Renal cortex interstitium (tissue), 11 donors: ENCODE measurements around the gene CACTIN. TPM values are rescaled to one million over a fixed set of nuclear protein-coding genes. Genes with fewer than 3 reads are reported as not detected.
"Not testable (repeated sequence)": the region's sequence is repeated elsewhere in the genome, so short reads cannot be mapped to it uniquely, and the experiment has no call there.

Source experiments
- DNase-seq, 11 donors: peaks; one replicate each; pipeline ENCODE4 v3.0.0-alpha.2; 2013; ENCODE audit warnings: low read depth in 9 of 11, low spot score in 4 of 11; ENCODE audit errors: extremely low read depth in 1 of 11
- polyA plus RNA-seq, 3 donors: library from polyadenylated mRNA; unstranded; fragments of 120-200 nt; gene quantifications; one replicate each; pipeline ENCODE4 v1.2.1, GENCODE V29; 2013; ENCODE audit not compliant: insufficient read length in 3 of 3

CACTIN gene
- polyA plus RNA-seq, 3 donors: 17.5 to 30.8 (median 28.9) TPM

DNA sequence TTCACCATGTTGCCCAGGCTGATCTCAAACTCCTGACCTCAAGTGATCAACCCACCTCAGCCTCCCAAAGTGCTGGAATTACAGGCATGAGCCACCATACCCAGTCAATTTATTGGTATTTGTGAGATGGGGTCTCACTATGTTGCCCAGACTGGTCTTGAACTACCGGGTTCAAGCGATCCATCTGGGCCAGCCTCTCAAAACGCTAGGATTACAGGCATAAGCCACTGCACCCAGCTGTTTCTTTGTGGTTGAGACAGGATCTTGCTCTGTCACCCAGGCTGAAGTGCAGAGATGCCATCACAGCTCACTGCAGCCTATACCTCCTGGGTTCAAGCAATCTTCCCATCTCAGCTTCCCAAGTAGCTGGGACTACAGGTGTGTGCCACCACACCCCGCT, 44.8 kb downstream of the CACTIN start:
- not testable (repeated sequence) for DNase-seq

DNA sequence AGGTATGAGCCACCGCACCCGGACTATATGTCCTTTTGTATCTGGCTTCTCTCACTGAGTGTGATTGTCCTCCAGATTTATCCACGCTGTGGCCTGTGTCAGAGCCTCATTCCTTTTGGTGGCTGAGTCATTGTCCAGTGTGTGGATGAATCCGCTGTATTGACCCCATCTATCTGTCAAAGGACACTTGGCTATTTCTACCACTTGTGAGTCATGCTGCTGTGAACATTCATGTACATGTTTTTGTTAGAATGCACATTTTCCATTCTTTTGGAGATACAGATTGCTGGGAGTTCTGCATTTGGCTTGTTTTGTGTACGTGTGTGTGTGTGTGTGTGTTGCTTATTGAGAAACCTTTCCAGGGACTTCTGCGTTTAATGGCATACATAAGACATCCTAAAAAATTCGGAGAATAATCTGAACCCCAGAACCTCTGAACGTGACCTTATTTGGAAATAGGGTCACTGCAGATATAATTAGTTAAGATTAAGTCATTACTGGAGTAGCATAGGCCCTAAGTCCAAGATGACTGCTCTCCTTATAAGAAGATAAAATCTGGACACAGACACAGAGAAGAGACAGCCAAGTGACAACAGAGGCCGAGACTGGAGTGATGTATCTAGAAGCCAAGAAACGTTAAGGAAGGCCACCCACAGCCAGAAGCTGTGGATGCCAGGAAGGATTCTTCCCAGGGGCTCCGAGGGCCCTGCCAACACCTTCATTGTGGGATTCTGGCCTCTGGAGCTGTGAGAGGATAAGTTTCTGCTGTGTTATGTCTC, 46.2 kb downstream of the CACTIN start:
- DNase-seq: no peak

DNA sequence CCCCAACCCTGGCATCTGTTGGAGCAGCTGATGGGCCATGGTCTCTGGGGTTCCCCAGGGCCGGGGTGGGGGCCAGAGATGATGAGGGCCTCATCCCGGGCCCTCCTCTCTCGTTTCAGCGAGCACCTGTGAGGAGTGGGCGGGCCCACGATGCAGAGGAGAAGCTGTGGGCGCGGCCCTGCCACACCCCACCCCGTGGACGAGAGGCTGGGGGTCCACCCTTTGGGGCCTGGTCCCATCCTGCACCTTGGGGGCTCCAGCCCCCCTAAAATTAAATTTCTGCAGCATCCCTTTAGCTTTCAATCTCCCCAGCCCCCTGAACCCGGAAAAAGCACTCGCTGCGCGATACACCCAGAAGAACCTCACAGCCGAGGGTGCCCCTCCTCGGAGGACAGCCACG, 48.2 kb downstream of the CACTIN start:
- no peak for DNase-seq

DNA sequence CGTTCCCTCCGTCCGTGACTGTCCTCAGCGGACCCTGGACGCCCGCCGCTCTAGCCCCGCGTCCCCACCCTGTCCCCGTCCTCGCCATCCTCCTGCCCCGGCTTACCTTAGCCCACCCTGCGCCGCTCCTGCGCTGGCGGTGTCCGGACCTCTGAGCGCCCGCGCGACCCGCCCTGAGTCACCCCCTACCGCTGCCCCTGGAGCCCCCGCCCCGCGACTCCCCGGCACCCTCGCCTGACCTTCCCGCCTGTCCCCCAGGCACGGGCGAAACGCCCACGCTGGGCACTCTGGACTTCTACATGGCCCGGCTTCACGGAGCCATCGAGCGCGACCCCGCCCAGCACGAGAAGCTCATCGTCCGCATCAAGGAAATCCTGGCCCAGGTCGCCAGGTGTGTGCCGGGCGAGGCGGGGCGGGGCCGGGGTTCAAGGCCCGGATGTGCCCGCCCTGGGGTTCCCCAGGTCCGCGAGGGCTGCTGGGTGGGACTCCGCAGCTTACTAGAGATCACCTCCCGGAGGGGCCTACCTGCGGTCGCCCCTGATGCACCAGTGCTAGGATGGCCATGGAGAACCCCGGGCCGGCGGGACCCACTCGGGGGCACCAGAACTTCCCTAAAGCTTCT, 48.8 kb downstream of the CACTIN start:
- no peak for DNase-seq

DNA sequence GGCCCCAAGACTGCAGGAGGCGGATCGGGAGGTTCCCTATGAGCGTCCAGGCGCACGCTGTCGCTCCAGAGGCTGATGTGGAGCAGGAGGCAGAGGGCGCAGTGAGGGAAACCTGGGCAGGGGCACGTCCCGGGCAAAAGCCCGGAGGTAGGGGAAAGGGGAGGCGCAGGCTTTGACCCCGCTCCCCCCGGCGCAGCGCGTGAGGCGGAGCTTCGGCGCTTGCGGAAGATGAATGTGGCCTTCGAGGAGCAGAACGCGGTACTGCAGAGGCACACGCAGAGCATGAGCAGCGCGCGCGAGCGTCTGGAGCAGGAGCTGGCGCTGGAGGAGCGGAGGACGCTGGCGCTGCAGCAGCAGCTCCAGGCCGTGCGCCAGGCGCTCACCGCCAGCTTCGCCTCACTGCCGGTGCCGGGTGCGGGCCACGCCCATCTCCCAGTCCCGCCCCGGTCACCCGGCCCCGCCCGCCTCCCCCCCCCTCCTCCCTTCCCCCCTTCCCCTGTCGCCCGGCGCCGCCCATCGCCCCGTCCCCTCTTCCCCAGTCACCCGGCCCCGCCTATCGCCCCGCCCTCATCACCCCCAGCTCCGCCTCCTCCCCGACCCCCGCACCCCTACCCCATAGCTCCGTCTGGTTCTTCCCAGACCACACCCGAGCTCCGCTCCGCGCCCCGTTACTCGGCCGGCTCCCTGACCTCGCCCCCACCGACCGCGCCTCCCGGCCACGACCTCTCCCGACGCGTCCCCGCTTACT, 49.7 kb downstream of the CACTIN start:
- no peak for DNase-seq

DNA sequence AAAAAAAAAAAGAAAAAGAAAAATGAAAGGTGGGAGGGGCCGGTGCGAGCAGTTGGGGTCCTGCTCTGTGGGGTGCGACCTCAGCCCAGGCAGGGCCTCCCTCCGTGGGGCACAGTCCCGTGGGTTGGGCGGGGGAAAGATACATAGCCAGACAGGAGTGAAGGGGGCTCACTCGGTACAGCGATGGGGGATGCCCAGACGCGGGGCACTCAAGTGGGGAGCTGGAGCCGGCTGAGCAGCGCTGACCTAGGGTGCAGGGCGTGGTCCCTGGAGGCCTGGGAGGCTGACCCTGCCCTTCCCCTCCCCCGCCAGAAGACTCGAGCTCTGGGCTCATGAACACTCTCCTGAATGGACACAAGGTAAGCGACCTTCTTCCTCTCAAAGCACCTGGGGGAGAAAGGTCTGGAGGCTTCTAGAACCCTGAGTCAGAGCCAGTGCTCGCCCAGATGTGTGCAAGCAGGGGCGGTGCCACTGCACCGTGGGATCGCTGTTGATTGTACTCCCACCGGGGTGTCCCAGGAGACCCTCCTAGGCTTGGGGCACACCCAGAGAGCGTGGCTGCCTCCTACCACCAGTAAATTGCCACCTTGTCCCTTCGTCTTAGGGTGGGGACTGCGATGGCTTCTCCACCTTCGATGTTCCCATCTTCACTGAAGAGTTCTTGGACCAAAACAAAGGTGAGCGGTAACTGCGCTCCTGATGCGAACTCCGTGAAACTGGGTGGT, 50.5 kb downstream of the CACTIN start:
- no peak for DNase-seq

DNA sequence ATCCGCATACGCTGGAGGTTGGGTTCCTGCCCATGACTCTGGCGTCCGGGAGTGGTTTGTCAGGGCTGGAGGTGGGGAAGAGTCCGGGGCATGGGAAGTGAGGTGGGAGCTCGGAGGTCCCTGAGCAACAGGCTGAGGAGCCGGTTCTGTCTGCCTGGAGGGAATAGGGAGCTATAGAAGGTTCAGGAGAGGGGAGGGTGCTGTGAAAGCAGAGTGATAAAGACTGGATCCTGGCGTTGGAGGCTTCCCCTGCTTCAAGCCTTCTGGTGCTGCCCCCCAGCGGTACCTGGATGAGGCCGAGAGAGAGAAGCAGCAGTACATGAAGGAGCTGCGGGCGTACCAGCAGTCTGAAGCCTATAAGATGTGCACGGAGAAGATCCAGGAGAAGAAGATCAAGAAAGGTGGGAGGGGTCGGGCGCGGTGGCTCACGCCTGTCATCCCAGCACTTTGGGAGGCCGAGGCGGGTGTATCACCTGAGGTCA, 51.3 kb downstream of the CACTIN start:
- DNase-seq: no peak

DNA sequence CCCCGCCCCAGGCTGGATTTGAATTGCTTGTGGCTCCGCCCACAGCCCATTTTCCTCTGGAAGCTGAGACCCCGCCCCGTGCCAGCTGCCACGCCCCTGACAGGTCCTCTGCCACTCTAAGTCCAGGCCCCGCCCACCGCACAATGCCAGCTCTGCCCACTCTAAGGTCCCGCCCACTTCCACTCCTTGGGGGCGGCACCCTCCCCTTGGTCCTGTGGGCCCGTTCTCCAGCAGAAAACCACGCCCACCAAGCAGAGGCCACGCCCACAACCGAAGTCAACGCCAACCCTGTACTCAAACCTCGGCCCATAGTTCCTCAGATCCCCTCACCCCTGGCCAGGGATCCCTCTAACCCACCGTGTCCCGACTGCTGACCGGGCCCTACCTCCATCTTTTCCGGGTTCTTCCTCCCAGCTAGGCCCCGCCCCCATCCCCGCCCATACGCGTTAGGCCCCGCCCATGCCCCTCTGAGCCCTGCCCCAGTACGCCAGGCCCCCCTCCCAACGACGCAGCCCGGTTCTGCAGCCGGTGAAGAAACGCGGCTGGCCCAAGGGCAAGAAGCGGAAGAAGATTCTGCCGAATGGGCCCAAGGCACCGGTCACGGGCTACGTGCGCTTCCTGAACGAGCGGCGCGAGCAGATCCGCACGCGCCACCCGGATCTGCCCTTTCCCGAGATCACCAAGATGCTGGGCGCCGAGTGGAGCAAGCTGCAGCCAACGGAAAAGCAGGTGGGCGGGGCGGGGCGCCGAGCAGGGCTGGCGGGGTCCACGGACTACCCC, 52.5 kb downstream of the CACTIN start:
- peak in 5 of 11 donors; percentile 41 to 73 (median 48) for DNase-seq

DNA sequence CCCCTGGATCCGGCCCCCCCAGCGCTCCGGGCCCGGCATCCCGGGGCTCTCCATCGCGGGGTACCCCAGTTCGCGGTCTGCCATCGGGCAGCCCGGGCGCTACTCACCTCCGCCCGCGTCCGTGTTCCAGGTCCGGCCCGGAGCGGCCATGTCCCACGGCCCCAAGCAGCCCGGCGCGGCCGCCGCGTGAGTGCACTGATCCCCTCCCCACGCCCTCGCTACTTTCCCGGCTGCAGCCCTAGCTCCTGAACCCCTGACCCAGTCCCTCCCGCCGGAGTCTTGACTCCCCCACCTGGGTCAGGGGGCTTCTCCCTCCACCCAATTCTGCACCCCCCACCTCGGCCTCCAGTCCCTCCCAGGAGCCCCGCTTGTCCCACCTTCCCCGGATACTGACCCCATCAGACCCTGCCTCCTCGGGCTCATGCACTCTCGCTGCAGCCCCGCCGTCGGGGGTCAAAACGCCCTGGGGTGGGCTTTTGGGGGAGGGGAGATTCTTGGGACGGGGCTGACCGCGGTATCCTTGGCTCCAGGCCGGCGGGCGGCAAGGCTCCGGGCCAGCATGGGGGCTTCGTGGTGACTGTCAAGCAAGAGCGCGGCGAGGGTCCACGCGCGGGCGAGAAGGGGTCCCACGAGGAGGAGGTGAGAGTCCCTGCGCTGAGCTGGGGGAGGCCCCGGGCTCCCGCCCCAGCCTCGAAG, 53.3 kb downstream of the CACTIN start:
- DNase-seq: no peak

DNA sequence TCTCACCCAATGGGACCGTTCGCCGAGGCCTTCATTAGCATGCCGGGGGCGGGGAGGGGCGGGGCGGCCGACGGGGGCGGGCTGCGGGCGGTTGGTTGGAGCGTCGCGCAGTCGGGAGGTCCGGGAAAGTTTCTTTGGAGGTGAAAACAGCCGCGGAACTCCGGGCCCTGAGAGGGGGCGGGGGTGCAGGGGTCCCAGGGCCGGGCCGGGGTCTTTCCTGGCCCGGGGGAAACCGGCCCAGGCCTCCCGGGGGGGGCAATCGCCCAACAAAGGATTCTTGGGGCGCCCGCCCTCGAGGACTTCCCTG, 53.8 kb downstream of the CACTIN start, which contains the start of gene HMG20B:
TSS of gene HMG20B (plus strand) at position 90 of the 307 bp plus-strand sequence. CDS start 366 bp downstream, outside the sequence.
- DNase-seq: no peak

DNA sequence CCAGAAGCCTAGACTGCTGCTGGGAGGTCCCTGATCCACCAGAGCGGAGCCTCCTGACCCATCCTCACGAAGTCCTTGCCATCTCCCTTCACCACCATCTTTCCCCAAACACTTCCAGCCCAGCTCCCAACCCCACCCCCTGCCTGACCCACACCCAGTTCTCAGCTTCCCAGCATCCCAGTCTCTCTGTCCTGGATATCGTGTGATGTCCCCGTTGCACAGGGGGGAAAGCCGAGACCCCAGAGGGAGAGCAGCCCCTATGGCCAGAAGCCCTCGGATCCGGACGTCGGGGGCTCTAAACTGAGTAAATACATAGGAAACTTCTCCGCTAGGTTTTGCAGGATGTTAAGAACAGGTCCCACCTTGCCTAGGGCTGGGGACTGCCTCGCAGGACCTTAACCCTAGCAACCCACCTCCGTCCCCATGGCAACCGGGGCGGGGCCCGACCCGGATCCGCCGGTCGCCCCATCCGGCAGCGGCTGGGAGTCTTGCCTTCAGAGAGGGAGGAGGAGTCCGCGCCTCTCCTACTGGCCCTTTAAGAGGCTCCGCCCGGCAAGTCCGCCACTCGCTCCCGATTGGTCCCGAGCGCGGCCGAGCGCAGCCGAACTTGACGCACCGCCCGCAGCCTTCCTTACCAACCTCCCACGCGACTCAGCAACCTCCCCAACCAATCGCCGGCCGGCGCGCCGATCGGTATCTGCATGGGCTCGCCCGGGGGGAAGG, 54.3 kb downstream of the CACTIN start:
- peak; percentile 94 to 100 (median 99) for DNase-seq

DNA sequence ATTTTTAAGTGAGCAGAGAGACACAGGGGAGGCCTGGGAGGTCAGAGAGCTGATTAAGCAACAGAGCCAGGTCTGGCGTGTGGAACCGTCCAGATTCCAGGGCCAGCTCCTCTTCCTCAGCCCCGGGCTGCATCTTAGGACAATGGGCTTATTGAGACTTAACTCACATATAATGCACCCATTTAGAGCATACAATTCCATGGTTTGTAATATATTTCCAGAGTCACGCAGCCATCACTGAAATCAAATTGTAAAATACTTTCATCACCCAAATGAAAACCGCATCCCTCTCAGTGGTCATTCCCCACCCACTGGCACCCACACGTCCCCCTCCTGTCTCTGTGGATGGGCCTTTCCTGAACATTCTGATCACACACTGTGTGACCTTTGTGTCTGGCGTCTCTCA, 56.0 kb downstream of the CACTIN start:
- no peak for DNase-seq

DNA sequence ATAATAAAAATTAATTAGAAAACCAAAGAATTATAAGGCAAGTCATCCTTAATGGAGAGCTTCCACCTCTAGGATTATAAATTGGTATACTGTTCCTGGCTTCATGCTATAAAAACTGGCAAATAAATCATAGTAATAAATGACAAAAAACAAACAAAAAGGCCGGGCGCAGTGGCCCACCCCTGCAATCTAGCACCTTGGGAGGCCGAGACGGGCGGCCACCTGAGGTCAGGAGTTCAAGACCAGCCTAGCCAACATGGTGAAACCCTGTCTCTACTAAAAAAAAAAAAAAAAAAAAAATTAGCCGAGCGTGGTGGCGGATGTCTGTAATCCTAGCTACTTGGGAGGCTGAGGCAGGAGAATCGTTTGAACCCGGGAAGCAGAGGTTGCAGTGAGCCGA, 56.5 kb downstream of the CACTIN start:
- not testable (repeated sequence) for DNase-seq

DNA sequence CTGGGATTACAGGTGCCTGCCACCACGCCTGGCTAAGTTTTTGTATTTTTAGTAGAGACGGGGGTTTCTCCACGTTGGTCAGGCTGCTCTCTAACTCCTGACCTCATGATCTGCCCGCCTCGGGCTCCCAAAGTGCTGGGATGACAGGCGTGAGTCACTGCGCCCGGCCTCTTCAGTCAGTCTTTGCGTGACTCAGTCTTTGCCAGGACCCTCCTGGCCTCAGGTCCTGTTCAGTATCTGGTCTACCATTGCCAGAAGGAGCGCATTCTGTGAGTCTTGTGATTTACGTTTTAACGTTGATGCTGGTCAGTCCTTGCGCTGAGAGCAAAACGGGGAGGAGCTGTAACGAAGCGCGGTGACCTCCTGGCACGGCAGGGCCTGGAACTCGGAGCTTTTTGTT, 61.5 kb downstream of the CACTIN start:
- no peak for DNase-seq

DNA sequence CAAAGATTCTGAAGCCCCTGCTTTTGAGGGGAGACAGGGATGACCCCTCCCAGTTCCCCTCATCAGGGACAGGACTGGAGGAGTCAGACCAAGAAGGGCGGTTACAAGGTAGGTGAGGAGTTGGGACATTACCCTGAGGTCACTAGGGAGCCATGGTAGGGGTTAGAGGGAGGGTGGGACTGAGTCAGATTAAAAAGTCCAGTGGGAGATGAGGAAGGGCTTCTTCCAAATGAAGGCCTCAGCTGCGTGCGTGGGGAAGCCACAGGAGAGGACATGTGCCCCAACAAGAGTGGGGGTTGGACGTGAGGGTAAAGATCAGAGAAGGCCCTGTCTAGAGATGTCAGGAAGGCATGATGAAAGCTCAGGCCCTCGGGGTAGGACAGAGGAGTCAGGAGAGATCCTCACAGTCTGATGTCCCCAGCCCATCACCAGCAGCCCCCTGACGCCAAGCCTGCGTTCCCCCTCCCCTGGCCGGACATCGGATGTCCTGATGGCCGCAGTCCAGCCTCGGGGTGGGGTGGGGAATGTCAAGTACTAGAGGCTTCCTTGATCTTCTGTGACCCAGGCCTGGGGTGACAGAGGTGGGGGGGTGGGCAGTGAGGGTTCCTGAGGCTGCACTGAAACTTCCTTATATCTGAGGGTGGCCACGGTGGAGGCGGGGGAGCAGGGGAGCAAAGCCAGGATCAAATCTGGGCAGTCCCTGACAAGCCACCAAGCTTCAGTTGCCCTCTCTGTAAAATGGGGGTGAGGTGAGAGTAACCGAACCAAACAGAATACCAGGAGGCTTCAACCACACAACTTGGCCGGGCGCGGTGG, 62.7 kb downstream of the CACTIN start:
- DNase-seq: no peak
